GM12875 (cell line): ENCODE data around the gene KRTAP15-1.

Experiments used
- H3K4me3 ChIP-seq: one replicate; pipeline ENCODE4 v1.5.1; 2011; ENCODE audit warnings: low read depth, low read length, control low read depth
- TF ChIP-seq, protein P1 (sequence below): IDR thresholded peaks from 2 replicates; pipeline ENCODE4 v1.5.1; 2011; ENCODE audit warnings: low read depth, mild to moderate bottlenecking, control low read depth, inconsistent platforms, low read length, moderate library complexity, borderline replicate concordance; ENCODE audit not compliant: insufficient read depth

The KRTAP15-1 gene, protein sequence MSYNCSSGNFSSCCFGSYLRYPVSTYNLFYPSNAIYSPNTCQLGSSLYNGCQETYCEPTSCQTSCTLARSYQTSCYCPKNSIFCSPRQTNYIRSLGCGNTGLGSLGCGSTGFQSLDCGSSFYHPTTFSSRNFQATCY

DNA sequence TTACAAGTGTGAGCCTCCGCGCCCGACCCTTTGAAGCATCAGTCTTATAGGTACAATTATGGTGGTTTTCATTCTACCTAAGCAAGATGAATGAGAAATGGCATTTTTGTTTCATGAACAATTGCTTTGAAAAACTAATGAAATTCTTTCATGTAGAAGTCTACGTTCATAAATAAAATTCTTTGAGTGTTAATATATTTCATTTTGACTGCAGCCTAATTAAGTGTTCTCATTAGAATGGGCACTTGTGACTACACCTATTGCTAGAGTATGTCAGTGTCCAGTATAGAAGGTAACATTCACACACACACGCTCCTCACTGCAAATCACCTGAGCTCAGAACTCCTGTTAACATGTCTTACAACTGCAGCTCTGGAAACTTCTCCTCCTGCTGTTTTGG lies at the start of gene KRTAP15-1:
Gene KRTAP15-1, plus strand, starts transcription at position 301 of the 400 bp plus-strand sequence. Its CDS starts 53 bp downstream, at position 354.
- no peak within 1 kb of the TSS for H3K4me3 ChIP-seq
- TF ChIP-seq, protein P1, sequence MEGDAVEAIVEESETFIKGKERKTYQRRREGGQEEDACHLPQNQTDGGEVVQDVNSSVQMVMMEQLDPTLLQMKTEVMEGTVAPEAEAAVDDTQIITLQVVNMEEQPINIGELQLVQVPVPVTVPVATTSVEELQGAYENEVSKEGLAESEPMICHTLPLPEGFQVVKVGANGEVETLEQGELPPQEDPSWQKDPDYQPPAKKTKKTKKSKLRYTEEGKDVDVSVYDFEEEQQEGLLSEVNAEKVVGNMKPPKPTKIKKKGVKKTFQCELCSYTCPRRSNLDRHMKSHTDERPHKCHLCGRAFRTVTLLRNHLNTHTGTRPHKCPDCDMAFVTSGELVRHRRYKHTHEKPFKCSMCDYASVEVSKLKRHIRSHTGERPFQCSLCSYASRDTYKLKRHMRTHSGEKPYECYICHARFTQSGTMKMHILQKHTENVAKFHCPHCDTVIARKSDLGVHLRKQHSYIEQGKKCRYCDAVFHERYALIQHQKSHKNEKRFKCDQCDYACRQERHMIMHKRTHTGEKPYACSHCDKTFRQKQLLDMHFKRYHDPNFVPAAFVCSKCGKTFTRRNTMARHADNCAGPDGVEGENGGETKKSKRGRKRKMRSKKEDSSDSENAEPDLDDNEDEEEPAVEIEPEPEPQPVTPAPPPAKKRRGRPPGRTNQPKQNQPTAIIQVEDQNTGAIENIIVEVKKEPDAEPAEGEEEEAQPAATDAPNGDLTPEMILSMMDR = no peak

DNA sequence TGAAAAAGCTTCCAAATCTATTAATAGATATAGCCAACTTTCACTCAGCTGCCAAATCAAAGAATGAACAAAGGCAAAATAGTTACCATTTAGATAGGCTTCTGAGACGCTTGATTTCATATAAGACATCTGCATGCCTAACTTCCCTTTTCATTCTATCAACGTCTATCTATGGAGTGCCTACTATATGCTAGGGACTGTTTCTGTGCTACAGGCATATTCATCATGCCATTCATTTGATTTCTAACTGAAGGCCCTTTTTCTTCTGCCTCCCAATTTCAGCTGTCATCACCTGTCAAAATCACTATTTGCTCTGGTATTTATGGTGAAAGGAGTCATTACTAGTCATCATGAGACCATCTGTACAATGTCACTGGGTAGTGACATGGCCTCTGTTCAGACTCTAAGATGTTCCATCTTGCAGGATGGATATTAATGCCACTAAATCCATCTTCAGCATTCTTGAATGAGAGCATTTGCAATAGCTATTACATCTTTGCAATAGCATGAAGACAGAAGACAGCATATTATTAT lies 48.5 kb upstream of the KRTAP15-1 start:
- no peak overlapping the region for H3K4me3 ChIP-seq
- TF ChIP-seq, protein P1 = no peak

DNA sequence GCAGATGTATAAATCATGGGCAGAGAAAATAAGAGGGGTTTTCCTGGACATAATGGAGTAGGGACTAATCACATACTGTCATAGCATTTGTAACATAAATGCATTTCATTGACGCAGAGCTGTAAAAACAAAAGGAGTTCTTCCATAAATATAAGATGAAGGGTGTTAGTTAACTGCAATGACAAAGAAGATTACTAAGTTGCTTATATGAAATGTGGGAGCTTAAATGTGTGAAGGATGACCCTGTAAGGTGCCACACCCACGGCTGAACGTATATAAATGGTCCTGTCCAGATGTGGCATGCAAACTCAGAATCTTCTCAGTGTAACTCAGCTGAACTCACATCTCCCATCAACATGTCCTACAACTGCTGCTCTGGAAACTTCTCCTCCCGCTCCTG lies 44.3 kb upstream of the KRTAP15-1 start, which contains the start of gene KRTAP13-1:
Gene KRTAP13-1, plus strand, starts transcription at position 301 of the 400 bp plus-strand sequence. Its CDS starts 56 bp downstream, at position 357.
- TF ChIP-seq, protein P1 = no peak
- H3K4me3 ChIP-seq = no peak within 1 kb of the TSS

DNA sequence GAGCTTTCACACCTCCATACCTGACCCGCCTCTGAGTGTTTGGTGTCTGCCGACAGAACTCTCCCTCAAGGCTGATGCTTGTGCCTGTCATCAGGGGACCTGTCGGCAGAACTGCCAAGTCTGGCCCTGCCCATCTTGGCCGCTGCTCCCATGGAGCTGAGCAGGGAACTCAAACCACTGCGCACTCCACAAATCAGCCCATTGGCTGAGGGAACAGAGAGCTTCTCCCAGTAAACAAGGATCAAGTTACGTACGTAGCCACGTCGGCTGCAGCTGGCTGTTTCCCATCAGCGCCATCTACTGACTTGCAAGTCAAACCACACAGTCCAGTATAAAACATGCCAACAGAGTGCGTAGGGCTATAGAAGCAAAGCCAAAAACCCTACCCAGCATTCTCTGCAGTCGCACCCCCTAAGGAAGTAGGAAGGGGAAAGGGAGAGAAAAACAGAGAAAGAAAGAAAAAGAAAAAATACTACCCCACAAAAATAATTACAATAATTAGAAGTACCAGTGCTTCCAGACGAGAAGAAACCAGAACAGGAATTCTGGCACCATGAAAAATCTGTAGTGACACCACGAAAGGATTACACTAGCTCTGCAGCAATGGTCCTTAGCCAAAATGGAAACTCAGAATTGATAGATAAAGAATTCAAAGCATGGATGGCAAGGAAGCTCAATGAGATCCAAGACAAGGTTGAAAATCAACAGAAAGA lies 31.1 kb upstream of the KRTAP15-1 start:
- no peak overlapping the region for H3K4me3 ChIP-seq
- TF ChIP-seq, protein P1 = 0 out of 2 replicates have a peak, but pooled peaks have one; percentile 6

DNA sequence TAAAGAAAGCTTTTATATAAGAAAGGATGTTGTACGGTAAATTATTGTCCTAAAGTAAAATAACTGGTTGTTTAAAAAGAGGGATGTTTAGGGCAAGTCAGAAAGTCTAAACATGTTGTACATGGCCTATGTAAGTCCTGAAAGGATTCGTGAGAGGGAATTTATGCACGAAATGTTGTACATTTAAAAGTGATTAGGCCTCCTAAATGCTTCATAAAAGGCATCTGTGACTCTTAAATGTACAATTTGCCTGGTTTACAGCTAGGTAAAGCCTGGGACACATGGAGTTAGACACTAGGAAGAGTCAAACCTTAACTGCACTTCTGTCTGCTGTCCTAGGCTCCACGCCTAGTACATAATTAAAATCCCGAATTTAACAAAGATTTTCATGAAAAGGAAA lies 24.1 kb upstream of the KRTAP15-1 start:
- TF ChIP-seq, protein P1 = no peak
- no peak overlapping the region for H3K4me3 ChIP-seq

DNA sequence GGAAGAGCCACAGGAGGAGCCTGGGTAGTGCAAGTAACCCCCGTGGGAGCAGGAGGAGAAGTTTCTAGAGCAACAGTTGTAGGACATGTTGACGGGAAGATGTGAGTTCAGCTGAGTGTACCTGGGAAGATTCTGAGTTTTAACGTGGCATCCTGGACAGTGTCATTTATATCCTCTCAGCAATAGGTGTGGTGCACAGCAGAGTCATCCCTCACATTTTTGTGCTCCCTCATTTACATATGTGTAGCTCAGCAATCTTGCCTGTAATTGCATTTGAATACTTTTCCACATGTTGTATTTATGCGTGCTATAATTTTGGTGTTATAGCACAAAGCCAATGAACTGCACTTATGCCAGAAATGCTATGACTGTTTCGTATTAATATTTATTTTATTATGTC lies 14.2 kb upstream of the KRTAP15-1 start, which contains the start of gene KRTAP13-3:
Gene KRTAP13-3, minus strand, starts transcription at position 101 of the 400 bp plus-strand sequence. Its CDS starts 14 bp downstream, at position 87.
- TF ChIP-seq, protein P1 = no peak
- H3K4me3 ChIP-seq = no peak within 1 kb of the TSS
